Activated effector memory CD4-positive, alpha-beta T cell treated with anti-CD3 and anti-CD28 coated beads, Interleukin-2, amount 50 U/mL, for 16 hours (primary cell): Measurements from ENCODE around the gene CD38.

Source experiments
- DNase-seq: peaks from one replicate; pipeline ENCODE4 v3.0.0-alpha.2; 2020

CD38 gene

GRCh38 chr4:15902746-15903145, 124.6 kb downstream of the CD38 start:
- DNase-seq = no peak
